Mesenchymal stem cell (in vitro differentiated cells and primary cell): ENCODE measurements around the gene CTSE.

Source experiments
- DNase-seq: peaks from one replicate; pipeline ENCODE4 v3.0.0-alpha.2; 2013
- H2AFZ ChIP-seq: one replicate; pipeline ENCODE4 v1.6.1; 2013; ENCODE audit warnings: low read depth, mild to moderate bottlenecking, control low read depth, inconsistent platforms, low read length, moderate library complexity
- H2AK5ac ChIP-seq: 2 replicates; pipeline ENCODE4 v1.6.1; 2013; ENCODE audit warnings: low read length, moderate library complexity, mild to moderate bottlenecking, inconsistent platforms; ENCODE audit not compliant: severe bottlenecking
- H2BK120ac ChIP-seq: one replicate; pipeline ENCODE4 v1.6.1; 2013; ENCODE audit warnings: low read depth, mild to moderate bottlenecking, inconsistent platforms, low read length, moderate library complexity
- H2BK12ac ChIP-seq, 2 experiments: one replicate each; pipeline ENCODE4 v1.6.1; 2013; ENCODE audit warnings: inconsistent platforms in 2 of 2, low read length in 2 of 2, mild to moderate bottlenecking in 2 of 2, moderate library complexity in 2 of 2, control low read depth in 1 of 2
- H2BK15ac ChIP-seq: one replicate; pipeline ENCODE4 v1.6.1; 2013; ENCODE audit warnings: mild to moderate bottlenecking, low read depth, inconsistent platforms; ENCODE audit not compliant: poor library complexity, severe bottlenecking
- H2BK5ac ChIP-seq: 2 replicates; pipeline ENCODE4 v1.6.1; 2013; ENCODE audit warnings: low read depth, mild to moderate bottlenecking, low read length, control low read depth, inconsistent platforms; ENCODE audit not compliant: poor library complexity, severe bottlenecking
- H3K14ac ChIP-seq, 2 experiments: one replicate each; pipeline ENCODE4 v1.6.1; 2013; ENCODE audit warnings: inconsistent platforms in 2 of 2, low read length in 2 of 2, control low read depth in 1 of 2, mild to moderate bottlenecking in 1 of 2, moderate library complexity in 1 of 2
- H3K18ac ChIP-seq, 2 experiments: one replicate each; pipeline ENCODE4 v1.6.1; 2013; ENCODE audit warnings: inconsistent platforms in 2 of 2, low read length in 2 of 2, control low read depth in 1 of 2, low read depth in 1 of 2, mild to moderate bottlenecking in 1 of 2
- H3K23ac ChIP-seq, 2 experiments: one replicate each; pipeline ENCODE4 v1.6.1; 2013; ENCODE audit warnings: inconsistent platforms in 2 of 2, low read length in 2 of 2, mild to moderate bottlenecking in 2 of 2, moderate library complexity in 2 of 2, control low read depth in 1 of 2
- H3K27ac ChIP-seq: 2 replicates; pipeline ENCODE4 v1.5.1; 2013; ENCODE audit warnings: mild to moderate bottlenecking, moderate library complexity, low read length, control low read depth, inconsistent platforms; ENCODE audit not compliant: poor library complexity, severe bottlenecking
- H3K27me3 ChIP-seq, 2 experiments: 2 replicates each; pipeline versions ENCODE4 v1.6.1 to v1.7.0; 2013; ENCODE audit warnings: low read length in 2 of 2, mild to moderate bottlenecking in 2 of 2, moderate library complexity in 2 of 2, control low read depth in 1 of 2, inconsistent platforms in 1 of 2; ENCODE audit not compliant: control insufficient read depth in 1 of 2, insufficient read depth in 1 of 2
- H3K36me3 ChIP-seq, 2 experiments: 2 replicates each; pipeline versions ENCODE4 v1.6.1 to v1.7.0; 2013; ENCODE audit warnings: low read length in 2 of 2, control low read depth in 1 of 2, inconsistent platforms in 1 of 2, low read depth in 1 of 2, mild to moderate bottlenecking in 1 of 2; ENCODE audit not compliant: insufficient read depth in 2 of 2, control insufficient read depth in 1 of 2
- H3K4ac ChIP-seq, 2 experiments: one replicate each; pipeline ENCODE4 v1.6.1; 2013; ENCODE audit warnings: inconsistent platforms in 2 of 2, low read length in 2 of 2, mild to moderate bottlenecking in 2 of 2, moderate library complexity in 2 of 2, control low read depth in 1 of 2, low read depth in 1 of 2
- H3K4me1 ChIP-seq: 2 replicates; pipeline ENCODE4 v1.6.1; 2013; ENCODE audit warnings: low read depth, low read length, control low read depth; ENCODE audit not compliant: control insufficient read depth, insufficient read depth
- H3K4me2 ChIP-seq: 2 replicates; pipeline ENCODE4 v1.6.1; 2013; ENCODE audit warnings: low read length, mild to moderate bottlenecking, inconsistent platforms; ENCODE audit not compliant: poor library complexity, severe bottlenecking
- H3K4me3 ChIP-seq, 2 experiments: 2 replicates each; pipeline versions ENCODE4 v1.5.1 to v1.7.0; 2013; ENCODE audit warnings: low read length in 2 of 2, mild to moderate bottlenecking in 2 of 2, control low read depth in 1 of 2, low read depth in 1 of 2; ENCODE audit not compliant: insufficient read depth in 1 of 2
- H3K79me1 ChIP-seq: replicated peaks from 2 replicates; pipeline ENCODE4 v1.6.1; 2013; ENCODE audit warnings: mild to moderate bottlenecking, control low read depth, low read length, inconsistent platforms; ENCODE audit not compliant: poor library complexity, severe bottlenecking
- H3K9ac ChIP-seq: 2 replicates; pipeline ENCODE4 v1.7.0; 2013; ENCODE audit warnings: mild to moderate bottlenecking, low read length, moderate library complexity
- H3K9me3 ChIP-seq: 2 replicates; pipeline ENCODE4 v1.7.0; 2013; ENCODE audit warnings: mild to moderate bottlenecking, low read length; ENCODE audit not compliant: control insufficient read depth
- H4K8ac ChIP-seq: one replicate; pipeline ENCODE4 v1.6.1; 2013; ENCODE audit warnings: inconsistent platforms, mild to moderate bottlenecking, low read length, moderate library complexity
- H4K91ac ChIP-seq: one replicate; pipeline ENCODE4 v1.6.1; 2013; ENCODE audit warnings: mild to moderate bottlenecking, low read length, inconsistent platforms
- WGBS: methylation state at CpG from one replicate; pipeline ENCODE4 v1.1.7; 2013; ENCODE audit warnings: mixed read lengths; 5-methylcytosine and 5-hydroxymethylcytosine counted together

The CTSE gene

DNA sequence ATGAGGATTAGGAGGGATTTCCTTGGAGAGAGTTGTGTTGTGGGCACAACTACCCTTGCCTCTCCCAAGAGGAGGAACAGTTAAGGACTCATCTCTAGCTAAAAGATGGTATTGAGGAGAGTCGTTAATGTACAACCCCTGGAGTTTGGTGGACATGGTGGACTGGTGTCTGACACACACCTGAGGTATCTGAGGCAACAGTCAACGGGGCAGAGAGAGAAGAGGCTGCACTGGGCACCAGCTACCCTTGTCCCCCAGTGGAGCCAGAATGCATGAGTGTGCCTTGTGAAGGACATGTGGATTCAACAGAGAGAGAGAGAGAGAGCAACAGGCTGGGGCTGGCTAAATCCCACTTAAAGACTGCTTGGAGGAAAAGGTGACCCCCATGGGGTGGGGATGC, 33.5 kb downstream of the CTSE start:
- Histone ChIP-seq H3K4me3 (no peak overlapping the region), H2BK5ac (no peak overlapping the region), H3K4me2 (no peak overlapping the region), H2AFZ (no peak overlapping the region), H2BK120ac (no peak overlapping the region), H3K14ac (no peak overlapping the region), H3K18ac (no peak overlapping the region), H3K4ac (no peak overlapping the region), H4K8ac (no peak overlapping the region), H3K36me3 (peaks cover 0 to 42% of the 10 kb centered on the region in 2 experiments), H3K27ac (no peak overlapping the region), H3K79me1 (no peaks in the 10 kb centered on the region), H3K9me3 (no peaks in the 10 kb centered on the region), H2BK12ac (no peak overlapping the region), H2AK5ac (no peak overlapping the region), H3K4me1 (peaks cover 4% of the 10 kb centered on the region), H2BK15ac (no peak overlapping the region), H4K91ac (no peak overlapping the region), H3K23ac (no peak overlapping the region), H3K9ac (no peak overlapping the region), H3K27me3 (no peaks in the 10 kb centered on the region)
- WGBS, result 78% methylated on average over 2 of the region's 2 CpGs
- no peak for DNase-seq

DNA sequence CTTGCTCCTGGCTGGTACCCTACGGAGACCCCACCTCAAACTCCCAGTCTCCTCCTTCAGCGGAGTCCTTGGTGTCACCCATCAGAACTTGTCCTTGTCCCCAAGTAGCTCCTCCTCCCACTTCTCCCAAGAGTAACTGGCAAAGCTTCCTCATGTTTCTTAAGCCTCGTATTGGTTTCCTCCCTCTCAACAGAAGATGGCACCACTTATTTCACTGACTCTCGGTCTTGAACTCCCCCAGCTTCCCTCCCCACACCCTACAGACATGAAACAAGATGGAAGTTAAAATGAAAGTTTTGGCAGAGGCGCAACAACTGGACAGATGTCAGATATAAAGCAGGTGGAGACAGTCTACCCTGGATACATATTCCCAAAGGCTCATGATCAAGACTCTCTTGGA, 33.9 kb downstream of the CTSE start:
- no peak overlapping the region for H2BK15ac ChIP-seq
- no peaks in the 10 kb centered on the region for H3K79me1 ChIP-seq
- H2BK12ac ChIP-seq, result no peak overlapping the region
- H3K14ac ChIP-seq, result no peak overlapping the region
- H4K91ac ChIP-seq, result no peak overlapping the region
- WGBS, result 86% methylated on average over 3 of the region's 5 CpGs
- no peak overlapping the region for H2BK120ac ChIP-seq
- no peaks in the 10 kb centered on the region for H3K9me3 ChIP-seq
- no peak overlapping the region for H3K4me2 ChIP-seq
- no peak overlapping the region for H3K18ac ChIP-seq
- no peak overlapping the region for H2BK5ac ChIP-seq
- H3K4me3 ChIP-seq, result no peak overlapping the region
- peaks cover 0 to 42% of the 10 kb centered on the region in 2 experiments for H3K36me3 ChIP-seq
- peaks cover 7% of the 10 kb centered on the region for H3K4me1 ChIP-seq
- H3K23ac ChIP-seq, result no peak overlapping the region
- no peak overlapping the region for H3K4ac ChIP-seq
- no peaks in the 10 kb centered on the region for H3K27me3 ChIP-seq
- no peak overlapping the region for H4K8ac ChIP-seq
- no peak overlapping the region for H3K27ac ChIP-seq
- no peak overlapping the region for H2AFZ ChIP-seq
- DNase-seq, result no peak
- no peak overlapping the region for H3K9ac ChIP-seq
- H2AK5ac ChIP-seq, result no peak overlapping the region

DNA sequence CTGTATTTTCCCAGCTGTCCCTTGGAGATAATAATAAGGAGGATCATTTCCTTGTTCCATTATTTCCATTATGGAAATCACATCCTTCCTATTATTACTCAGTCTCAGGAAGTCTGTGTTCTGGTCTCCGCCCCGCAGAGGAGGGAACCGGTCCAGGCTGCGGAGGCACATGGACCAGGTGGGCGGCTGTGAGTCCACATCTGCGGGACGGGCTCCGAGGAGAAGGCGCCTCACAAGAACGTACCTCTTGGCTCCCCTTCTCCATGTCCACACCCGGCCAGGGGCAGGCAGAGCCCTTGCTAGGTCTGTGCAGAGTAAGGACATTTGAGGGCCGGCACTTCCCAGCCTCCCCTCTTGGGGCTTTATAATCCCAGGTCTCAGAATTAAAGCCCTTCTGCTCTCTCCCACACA, 35.1 kb downstream of the CTSE start:
- Histone ChIP-seq H3K4me3 (no peak overlapping the region), H3K9ac (no peak overlapping the region), H2BK120ac (no peak overlapping the region), H3K36me3 (peaks cover 0 to 42% of the 10 kb centered on the region in 2 experiments), H3K4me1 (peaks cover 13% of the 10 kb centered on the region), H2AFZ (no peak overlapping the region), H4K8ac (no peak overlapping the region), H3K4me2 (no peak overlapping the region), H3K27ac (no peak overlapping the region), H2AK5ac (no peak overlapping the region), H2BK12ac (no peak overlapping the region), H3K79me1 (no peaks in the 10 kb centered on the region), H3K27me3 (no peaks in the 10 kb centered on the region), H4K91ac (no peak overlapping the region), H3K14ac (no peak overlapping the region), H2BK15ac (no peak overlapping the region), H3K18ac (no peak overlapping the region), H3K23ac (no peak overlapping the region), H3K9me3 (no peaks in the 10 kb centered on the region), H2BK5ac (no peak overlapping the region), H3K4ac (no peak overlapping the region)
- no peak for DNase-seq
- WGBS, result 86% methylated on average over 12 of the region's 12 CpGs

DNA sequence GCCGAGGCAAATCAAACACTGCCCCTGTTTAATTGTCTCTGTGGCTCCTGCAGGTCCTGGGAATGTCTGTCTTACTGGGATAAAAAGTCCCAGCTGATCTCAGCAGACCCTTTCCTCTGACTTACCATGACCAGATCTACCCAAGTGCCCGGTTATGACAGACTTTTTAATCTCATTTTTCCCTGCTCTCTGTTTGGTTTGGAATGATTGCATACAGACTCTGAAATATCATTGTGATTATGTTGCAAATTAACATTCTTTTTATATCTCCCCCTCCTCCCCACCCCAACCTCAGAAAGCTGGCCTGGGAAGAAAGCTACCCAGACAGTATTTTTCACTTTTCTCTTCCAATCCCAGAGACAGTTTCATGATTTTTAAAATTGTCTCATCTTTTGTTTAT, 36.8 kb downstream of the CTSE start:
- Histone ChIP-seq H3K9ac (no peak overlapping the region), H3K27ac (no peak overlapping the region), H3K9me3 (no peaks in the 10 kb centered on the region), H3K27me3 (no peaks in the 10 kb centered on the region), H4K91ac (no peak overlapping the region), H2BK5ac (no peak overlapping the region), H3K18ac (no peak overlapping the region), H2BK15ac (no peak overlapping the region), H2BK120ac (no peak overlapping the region), H3K79me1 (no peaks in the 10 kb centered on the region), H2AK5ac (no peak overlapping the region), H3K4me2 (no peak overlapping the region), H3K14ac (no peak overlapping the region), H2BK12ac (no peak overlapping the region), H4K8ac (no peak overlapping the region), H3K23ac (no peak overlapping the region), H3K36me3 (peaks cover 0 to 36% of the 10 kb centered on the region in 2 experiments), H3K4ac (no peak overlapping the region), H2AFZ (no peak overlapping the region), H3K4me1 (peaks cover 13% of the 10 kb centered on the region), H3K4me3 (no peak overlapping the region)
- 36% methylated on average over 1 of the region's 2 CpGs for WGBS
- DNase-seq, result no peak
